Measurements from ENCODE around the gene RBM42. TPM values are rescaled to one million over a fixed set of nuclear protein-coding genes. Genes with fewer than 3 reads are reported as not detected.
"Not testable (repeated sequence)": the region's sequence is repeated elsewhere in the genome, so short reads cannot be mapped to it uniquely, and the experiment has no call there.

RBM42 gene
- total RNA-seq, 1 experiment from 2014 or later = 87.7 TPM

DNA sequence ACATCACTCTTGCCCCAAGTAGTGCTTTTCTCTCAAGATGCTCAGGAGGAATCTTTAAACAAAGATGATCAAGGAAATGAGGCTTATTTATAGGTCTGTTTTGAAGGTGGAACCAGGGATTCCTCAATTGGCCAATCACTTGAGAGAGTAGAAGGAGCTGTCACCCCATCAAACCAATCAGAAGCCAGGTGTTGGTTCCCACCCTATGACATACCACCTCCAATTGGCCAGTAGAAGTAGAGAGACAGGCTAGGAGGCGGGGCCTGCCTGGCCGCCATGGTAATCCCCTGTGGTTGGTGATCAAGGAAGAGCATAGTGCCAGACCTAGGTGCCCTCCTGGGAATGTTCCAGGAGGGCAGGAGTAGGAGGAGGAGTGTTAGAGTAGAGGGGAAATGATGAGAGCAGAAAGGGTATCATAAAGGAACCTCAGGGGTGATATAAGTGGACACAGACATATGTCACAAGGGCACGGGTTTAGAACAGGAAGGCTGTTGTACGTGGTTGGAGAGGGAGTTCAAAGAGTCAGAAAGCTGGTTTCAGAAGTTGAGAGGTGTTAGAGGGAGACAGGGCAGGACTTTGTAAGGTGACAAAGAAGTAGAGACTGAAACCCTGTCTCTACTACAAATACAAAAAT lies 32.4 kb upstream of the RBM42 start:
- TF ChIP-seq, protein P1, sequence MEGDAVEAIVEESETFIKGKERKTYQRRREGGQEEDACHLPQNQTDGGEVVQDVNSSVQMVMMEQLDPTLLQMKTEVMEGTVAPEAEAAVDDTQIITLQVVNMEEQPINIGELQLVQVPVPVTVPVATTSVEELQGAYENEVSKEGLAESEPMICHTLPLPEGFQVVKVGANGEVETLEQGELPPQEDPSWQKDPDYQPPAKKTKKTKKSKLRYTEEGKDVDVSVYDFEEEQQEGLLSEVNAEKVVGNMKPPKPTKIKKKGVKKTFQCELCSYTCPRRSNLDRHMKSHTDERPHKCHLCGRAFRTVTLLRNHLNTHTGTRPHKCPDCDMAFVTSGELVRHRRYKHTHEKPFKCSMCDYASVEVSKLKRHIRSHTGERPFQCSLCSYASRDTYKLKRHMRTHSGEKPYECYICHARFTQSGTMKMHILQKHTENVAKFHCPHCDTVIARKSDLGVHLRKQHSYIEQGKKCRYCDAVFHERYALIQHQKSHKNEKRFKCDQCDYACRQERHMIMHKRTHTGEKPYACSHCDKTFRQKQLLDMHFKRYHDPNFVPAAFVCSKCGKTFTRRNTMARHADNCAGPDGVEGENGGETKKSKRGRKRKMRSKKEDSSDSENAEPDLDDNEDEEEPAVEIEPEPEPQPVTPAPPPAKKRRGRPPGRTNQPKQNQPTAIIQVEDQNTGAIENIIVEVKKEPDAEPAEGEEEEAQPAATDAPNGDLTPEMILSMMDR (IDR thresholded peaks at IDR 0.05; ENCODE audit: unreplicated experiment) = no peak
- POLR2A ChIA-PET = no interaction called here
- CTCF ChIA-PET = interaction anchor here (0.6 to 0.8 kb wide), 2 partner anchors 16 to 49 kb away, joined by 3 read pairs; no protein-coding TSS in a partner anchor
- DNase-seq (ENCODE audit: unreplicated experiment) = peak; percentile 16
- Mint-ChIP-seq H3K27ac (ENCODE audit: low read depth, unreplicated experiment) (no peak overlapping the region), H3K27me3 (ENCODE audit: insufficient read depth, unreplicated experiment) (peaks cover 17% of the 10 kb centered on the region), H3K36me3 (ENCODE audit: insufficient read depth, unreplicated experiment) (no peaks in the 10 kb centered on the region), H3K9me3 (ENCODE audit: unreplicated experiment) (no peaks in the 10 kb centered on the region), H3K4me1 (ENCODE audit: insufficient read depth, unreplicated experiment) (no peaks in the 10 kb centered on the region), H3K4me3 (ENCODE audit: unreplicated experiment) (no peak overlapping the region)
- intact Hi-C loops (cut with micrococcal nuclease) = no loop called here
- no TSS peak for BruUV-seq (replicated peaks)

DNA sequence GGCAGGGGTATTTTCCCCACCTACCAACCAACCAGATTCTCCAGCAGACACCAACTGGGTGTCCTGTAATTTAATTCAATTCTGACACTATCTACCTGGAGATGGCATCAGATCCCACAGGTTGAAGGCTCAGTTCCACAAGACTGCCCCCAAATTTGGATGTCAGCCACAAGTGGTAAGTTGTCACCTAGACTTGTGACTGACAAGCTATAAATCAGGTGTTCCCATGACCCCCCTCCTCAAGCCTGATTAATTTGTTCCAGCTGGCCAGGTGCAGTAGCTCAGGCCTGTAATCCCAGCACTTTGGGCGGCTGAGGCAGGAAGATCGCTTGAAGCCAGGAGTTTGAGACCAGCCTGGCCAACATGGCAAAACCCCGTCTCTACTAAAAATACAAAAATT lies 26.9 kb upstream of the RBM42 start:
- Mint-ChIP-seq H3K36me3 (ENCODE audit: insufficient read depth, unreplicated experiment) (no peaks in the 10 kb centered on the region), H3K4me1 (ENCODE audit: insufficient read depth, unreplicated experiment) (no peaks in the 10 kb centered on the region), H3K4me3 (ENCODE audit: unreplicated experiment) (no peak overlapping the region), H3K27ac (ENCODE audit: low read depth, unreplicated experiment) (no peak overlapping the region), H3K27me3 (ENCODE audit: insufficient read depth, unreplicated experiment) (peaks cover 8% of the 10 kb centered on the region), H3K9me3 (ENCODE audit: unreplicated experiment) (no peaks in the 10 kb centered on the region)
- TF ChIP-seq, protein P1 (IDR thresholded peaks at IDR 0.05; ENCODE audit: unreplicated experiment) = no peak
- DNase-seq (ENCODE audit: unreplicated experiment) = no peak
- CTCF ChIA-PET = interaction anchor here (0.6 to 1.4 kb wide), 3 partner anchors 10 to 54 kb away, joined by 3 to 4 read pairs (median 3); no protein-coding TSS in a partner anchor
- no TSS peak for BruUV-seq (replicated peaks)
- POLR2A ChIA-PET = interaction anchor here (0.6 kb wide), 1 partner anchor 193 kb away, joined by 5 read pairs; no protein-coding TSS in a partner anchor
- intact Hi-C loops (cut with micrococcal nuclease) = no loop called here

DNA sequence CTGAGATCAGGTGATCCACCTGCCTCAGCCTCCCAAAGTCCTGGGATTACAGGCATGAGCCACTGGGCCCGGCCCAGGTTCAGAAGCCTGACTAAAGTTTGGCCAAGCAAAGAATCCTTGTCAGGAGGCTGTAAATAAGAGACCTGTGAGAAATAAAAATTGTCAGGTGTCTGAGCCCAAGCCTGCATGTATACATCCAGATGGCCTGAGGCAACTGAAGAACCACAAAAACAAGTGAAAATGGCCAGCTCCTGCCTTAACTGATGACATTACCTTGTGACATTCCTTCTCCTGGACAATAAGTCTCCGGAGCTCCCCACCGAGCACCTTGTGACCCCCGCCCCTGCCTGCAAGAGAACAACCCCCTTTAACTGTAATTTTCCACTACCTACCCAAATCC lies 24.4 kb upstream of the RBM42 start:
- DNase-seq (ENCODE audit: unreplicated experiment); H3K36me3 Mint-ChIP-seq (ENCODE audit: insufficient read depth, unreplicated experiment); H3K4me1 Mint-ChIP-seq (ENCODE audit: insufficient read depth, unreplicated experiment); intact Hi-C loops (cut with micrococcal nuclease); POLR2A ChIA-PET; H3K4me3 Mint-ChIP-seq (ENCODE audit: unreplicated experiment); BruUV-seq (replicated peaks); H3K9me3 Mint-ChIP-seq (ENCODE audit: unreplicated experiment); H3K27me3 Mint-ChIP-seq (ENCODE audit: insufficient read depth, unreplicated experiment): not testable (repeated sequence)
- CTCF ChIA-PET = interaction anchor here (1.0 to 1.1 kb wide), 2 partner anchors 56 to 252 kb away, joined by 3 read pairs; no protein-coding TSS in a partner anchor
- peak overlapping the region; percentile 10 for H3K27ac Mint-ChIP-seq (ENCODE audit: low read depth, unreplicated experiment)

DNA sequence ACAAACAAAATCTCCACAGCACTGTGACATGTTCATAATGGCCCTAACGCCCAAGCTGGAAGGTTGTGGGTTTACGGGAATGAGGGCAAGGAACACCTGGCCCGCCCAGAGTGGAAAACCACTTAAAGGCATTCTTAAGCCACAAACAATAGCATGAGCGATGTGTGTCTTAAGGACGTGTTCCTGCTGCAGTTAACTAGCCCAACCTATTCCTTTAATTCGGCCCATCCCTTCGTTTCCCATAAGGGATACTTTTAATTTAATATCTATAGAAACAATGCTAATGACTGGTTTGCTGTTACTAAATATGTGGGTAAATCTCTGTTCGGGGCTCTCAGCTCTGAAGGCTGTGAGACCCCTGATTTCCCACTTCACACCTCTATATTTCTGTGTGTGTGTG lies 21.7 kb upstream of the RBM42 start:
- BruUV-seq (replicated peaks); H3K4me1 Mint-ChIP-seq (ENCODE audit: insufficient read depth, unreplicated experiment); CTCF ChIA-PET; H3K27me3 Mint-ChIP-seq (ENCODE audit: insufficient read depth, unreplicated experiment); DNase-seq (ENCODE audit: unreplicated experiment); H3K4me3 Mint-ChIP-seq (ENCODE audit: unreplicated experiment); intact Hi-C loops (cut with micrococcal nuclease); H3K36me3 Mint-ChIP-seq (ENCODE audit: insufficient read depth, unreplicated experiment); H3K27ac Mint-ChIP-seq (ENCODE audit: low read depth, unreplicated experiment); H3K9me3 Mint-ChIP-seq (ENCODE audit: unreplicated experiment): not testable (repeated sequence)
- POLR2A ChIA-PET = interaction anchor here (0.8 kb wide), 1 partner anchor 135 kb away, joined by 3 read pairs; the partner anchor contains the start of gene IGFLR1

DNA sequence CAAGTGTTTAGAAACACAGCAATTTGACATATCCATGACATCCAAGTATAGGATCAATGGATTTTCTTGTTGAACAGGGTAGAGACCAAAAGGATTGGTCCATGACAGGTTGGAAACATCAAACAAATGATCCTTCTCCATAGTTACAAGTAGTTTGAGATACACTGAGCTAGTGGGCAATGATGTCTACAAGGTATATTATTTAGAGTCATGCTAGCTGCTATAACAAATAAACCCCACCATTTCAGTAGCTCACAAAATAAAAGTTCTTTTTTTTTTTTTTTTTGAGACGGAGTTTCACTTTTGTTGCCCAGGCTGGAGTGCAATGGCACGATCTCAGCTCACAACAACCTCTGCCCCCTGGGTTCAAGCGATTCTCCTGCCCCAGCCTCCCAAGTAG lies 21.2 kb upstream of the RBM42 start:
- CTCF ChIA-PET = no interaction called here
- H3K4me1 Mint-ChIP-seq (ENCODE audit: insufficient read depth, unreplicated experiment) = no peaks in the 10 kb centered on the region
- BruUV-seq (replicated peaks) = no TSS peak
- H3K4me3 Mint-ChIP-seq (ENCODE audit: unreplicated experiment) = no peak overlapping the region
- H3K36me3 Mint-ChIP-seq (ENCODE audit: insufficient read depth, unreplicated experiment) = peaks cover 8% of the 10 kb centered on the region
- intact Hi-C loops (cut with micrococcal nuclease) = no loop called here
- POLR2A ChIA-PET = interaction anchor here (1.3 kb wide), 1 partner anchor 37 kb away, joined by 4 read pairs; no protein-coding TSS in a partner anchor
- DNase-seq (ENCODE audit: unreplicated experiment) = no peak
- no peak overlapping the region for H3K27ac Mint-ChIP-seq (ENCODE audit: low read depth, unreplicated experiment)
- H3K9me3 Mint-ChIP-seq (ENCODE audit: unreplicated experiment) = peaks cover 7% of the 10 kb centered on the region
- no peaks in the 10 kb centered on the region for H3K27me3 Mint-ChIP-seq (ENCODE audit: insufficient read depth, unreplicated experiment)
- TF ChIP-seq, protein P1 (IDR thresholded peaks at IDR 0.05; ENCODE audit: unreplicated experiment) = no peak

Data from MCF 10A (cell line).